ENCODE data around the gene SLC22A23.
A peak's percentile ranks its signal among the peaks of the same experiment; 100 is the strongest.

The SLC22A23 gene

DNA sequence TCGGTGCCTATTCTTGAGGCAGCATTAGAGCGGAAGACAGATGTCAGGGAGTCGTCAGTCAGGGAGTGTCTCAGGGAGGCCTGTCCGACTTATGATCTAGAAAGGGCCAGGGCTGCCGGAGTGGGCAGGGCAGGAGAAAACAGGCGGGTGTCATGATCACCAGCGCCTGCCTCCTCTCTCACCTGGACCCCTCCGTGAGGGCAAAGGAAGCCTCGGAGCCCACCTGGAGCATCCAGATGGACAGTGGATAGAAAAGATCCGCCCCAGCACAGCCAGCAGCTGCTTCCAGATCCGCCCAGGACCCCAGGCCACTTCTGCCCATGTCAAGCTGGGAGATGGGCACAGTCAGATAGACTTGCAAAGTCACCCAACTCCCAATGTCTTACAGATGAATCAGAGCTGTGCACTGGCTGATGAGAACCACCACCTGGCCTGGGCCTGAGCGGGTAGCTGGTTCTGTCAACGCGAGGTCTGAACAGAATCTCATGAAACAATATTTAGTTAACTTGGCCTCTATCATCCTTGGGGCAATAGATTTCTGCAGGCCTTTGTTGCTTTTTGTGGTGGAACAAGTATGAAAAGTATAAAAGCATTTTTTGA is 175.9 kb downstream of the SLC22A23 start:
- DNase-seq: no peak

- DNase-seq: no peak
Observed at GRCh38 chr6:3280091-3280490, 176.8 kb downstream of the SLC22A23 start.

GRCh38 chr6:3278691-3279090 is 178.2 kb downstream of the SLC22A23 start:
- DNase-seq: no peak

DNA sequence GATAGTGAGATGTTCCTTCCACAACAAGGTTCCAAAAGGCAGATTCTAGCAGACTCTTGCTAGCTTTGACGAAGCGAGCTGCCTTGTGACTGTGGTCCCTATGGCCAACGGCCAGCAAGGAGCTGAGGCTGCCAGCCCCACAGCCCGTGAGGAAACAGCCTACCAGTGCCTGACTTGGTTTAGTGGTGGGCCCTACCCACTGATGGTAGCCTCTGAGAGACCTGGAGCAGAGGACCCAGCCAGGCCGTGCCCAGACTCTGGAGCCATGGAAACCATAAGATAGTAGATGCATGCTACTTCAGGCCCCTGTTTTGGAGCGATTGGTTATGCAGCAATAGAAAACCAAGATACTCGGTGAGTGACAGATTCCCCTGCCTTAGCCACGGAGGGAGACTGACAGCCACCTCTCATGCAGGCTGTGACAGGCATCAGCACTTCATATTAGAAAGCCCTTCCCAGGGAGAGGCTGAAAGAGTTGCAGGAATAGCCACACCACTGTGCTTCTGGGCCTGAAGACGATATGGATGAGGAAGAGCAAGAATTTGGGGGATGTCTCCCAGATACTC is 178.9 kb downstream of the SLC22A23 start:
- DNase-seq: no peak

DNA sequence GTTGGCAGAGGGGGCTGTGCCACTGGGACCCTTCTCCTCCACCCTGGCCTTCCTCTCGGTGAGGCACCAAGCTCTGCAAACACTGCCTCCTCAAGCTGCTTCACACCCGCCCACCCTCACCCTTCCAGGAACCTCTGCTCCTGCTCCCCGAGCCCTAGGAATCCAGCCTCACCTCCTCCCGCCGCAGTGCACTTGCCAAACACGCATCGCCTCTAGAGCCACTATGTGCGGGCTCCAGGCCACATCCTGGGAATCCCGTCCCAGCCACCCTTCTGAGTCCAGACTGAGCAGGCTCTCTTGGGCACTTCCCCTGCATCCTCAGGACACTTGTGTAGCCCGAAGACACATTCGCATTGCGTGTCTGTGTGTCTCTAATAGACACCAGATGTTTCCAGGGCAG is 179.6 kb downstream of the SLC22A23 start:
- DNase-seq: no peak

DNA sequence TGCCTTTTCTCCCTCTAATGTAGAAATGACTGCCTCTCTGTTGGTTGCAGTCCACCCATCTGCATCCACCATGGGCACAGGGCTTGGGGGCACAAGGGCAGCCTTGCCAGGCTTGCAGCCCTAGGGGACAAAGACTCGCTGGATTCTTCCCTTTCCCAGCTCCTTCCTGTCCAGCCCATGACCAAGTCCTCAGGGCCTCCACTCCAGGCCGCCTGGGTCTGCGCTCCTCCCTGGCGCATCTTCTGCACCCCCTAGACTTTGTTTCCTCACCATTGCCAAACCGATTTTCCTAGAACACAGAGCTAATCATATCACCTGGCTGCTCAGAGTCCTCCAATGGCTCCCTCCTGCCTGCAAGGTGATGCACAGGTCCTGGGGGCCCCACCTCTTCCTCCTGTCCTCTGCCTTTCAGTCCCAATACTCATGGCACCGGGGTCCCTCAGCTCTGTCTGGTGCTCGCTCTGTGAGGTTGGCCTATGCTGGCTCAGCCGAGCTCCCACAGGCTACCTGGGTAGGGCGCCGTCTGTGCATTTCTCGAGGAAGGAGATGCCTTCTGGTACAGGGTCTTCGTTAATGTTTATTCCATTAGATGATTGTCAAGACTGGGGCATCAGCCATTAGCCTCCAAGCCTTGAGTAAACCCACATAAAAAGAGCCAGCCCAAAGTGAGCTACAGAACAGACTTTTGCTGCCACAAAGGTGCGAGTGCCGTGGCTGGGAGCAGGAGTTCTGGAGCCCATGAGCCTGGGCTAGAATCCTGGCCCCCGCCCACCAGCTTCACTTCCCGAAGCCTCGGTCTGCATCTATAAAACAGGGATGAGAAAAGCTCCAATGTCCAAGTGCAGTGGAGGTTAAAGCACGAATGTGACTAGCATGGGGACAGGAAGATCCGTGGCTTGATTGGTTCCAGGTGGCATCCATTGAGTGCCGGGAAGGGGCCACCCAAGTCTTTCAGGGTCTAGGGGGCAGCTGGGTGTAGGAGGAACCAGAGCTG is 180.4 kb downstream of the SLC22A23 start:
- no peak for DNase-seq

DNA sequence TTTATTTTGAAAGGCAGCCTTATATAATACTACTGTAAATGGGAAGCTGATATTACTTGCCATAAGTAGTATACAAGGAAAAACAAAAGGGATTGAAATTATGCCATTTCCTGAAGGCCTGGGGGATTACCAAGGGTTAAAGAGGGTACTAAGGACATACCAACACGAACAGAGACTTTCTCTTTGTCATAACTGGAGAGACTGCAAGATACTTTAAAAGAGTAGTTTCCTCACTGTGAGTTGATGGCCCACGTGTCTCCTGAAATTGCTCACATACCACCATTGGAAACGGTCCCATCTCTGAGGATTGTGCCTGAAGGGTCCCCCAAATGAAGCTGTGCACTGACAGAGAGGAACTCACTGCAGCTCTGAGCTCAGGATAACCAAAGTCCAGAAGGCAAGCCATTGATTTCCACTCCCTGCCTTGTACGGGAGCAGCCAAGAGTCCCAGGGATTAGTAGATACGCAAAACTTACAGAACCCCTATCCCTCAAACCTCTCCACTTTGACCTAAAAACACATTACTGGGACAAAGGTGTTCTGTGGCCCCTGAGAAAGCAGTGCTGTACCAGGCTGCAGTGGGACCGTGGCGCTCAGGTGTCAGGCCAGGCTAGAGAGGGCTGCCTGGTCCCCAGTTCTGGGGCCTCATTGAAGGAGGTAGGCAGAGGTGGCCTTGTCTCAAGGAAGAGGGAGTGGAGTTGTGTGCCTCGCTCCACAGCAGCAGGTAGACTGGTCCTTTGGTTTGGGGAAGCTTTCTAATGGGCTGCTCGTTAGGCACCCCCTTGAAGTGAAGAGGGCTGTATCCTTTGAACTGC is 182.9 kb downstream of the SLC22A23 start:
- no peak for DNase-seq

GRCh38 chr6:3272911-3273547 is 183.8 kb downstream of the SLC22A23 start:
- DNase-seq: no peak

- no peak for DNase-seq
Observed at GRCh38 chr6:3271756-3272155, 185.1 kb downstream of the SLC22A23 start.

- no peak for DNase-seq
Observed at GRCh38 chr6:3270258-3270657, 186.6 kb downstream of the SLC22A23 start.

- no peak for DNase-seq
Observed at GRCh38 chr6:3269281-3269975, 187.4 kb downstream of the SLC22A23 start.

DNA sequence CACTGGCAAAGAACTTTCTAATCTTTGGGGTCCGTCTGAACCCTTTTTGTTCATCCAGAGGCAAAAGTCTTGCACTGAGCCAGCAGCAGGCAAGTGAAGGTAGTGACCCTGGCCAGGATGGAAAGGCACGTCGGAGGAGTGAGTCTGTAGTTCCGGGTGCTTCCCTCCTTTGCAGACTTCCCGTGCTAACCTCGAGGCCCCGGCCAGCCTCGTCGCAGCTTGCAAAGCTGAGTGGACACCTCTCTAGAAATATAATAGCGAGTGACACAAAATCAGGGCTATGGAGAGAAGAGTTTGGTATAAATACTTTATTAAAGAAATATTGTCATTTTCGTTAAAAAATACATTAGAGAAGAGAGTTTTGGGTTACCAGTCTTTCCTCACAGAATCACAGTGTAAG is 188.2 kb downstream of the SLC22A23 start:
- no peak for DNase-seq

- DNase-seq: peak; percentile 54
Observed at GRCh38 chr6:3267162-3267561, 189.7 kb downstream of the SLC22A23 start.

DNA sequence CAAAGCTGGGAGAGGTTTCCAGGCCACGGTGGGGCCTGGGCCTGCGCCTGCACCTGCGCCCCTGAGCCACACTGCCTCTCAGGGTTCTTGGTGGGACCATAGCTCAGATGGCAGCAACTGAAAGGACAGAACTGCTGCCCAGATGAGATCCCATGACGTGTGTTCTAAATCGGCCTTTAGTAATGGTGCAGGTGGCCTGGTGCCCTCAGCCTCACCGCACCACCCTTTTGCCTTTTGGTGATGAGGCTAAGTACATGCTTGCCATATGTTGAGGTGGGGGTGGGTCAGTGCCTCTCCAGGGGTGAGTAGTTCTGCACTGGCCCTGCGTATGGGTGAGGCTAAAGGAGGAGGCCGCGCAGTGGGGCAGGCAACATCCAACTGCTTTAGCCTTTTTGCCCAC is 190.7 kb downstream of the SLC22A23 start:
- peak; percentile 69 for DNase-seq

DNA sequence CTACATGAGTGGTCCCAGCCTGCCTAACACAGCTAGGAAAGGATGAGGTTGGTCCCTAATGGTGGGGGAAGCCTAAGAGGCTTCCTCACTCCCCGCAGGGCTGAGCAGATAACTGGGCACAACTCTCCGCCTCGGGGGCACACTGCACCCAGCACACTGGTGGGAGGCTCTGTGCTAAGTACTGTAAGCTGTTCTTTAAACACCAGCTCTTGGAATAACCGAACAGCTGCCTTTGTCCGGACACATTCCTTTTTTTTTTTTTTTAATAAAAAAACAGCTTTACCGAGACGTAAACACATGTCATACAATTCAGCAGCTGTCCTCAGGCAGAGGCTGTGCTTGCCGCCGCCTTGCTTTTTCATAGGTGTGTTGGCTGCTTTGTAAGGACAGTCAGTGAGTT is 191.2 kb downstream of the SLC22A23 start:
- DNase-seq: peak; percentile 30

DNA sequence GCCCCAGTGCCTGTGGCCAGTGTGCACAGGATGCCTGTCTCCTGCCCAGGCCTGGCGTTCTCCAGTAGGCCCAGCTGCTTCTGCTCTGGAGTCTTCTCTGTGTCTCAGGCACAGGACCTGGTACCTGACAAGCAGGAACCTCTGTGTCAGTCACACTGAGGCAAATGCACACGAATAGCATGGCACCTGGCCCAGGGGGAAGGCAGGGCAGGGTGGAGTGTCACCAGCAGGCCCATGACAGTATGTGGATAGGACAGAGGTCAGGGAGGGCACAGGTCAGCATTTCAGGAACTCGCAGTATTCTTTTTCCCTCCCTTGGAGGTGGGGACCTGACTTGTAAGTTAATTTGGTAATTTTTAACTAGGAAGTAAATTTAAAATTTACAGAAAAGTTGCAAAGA is 192.5 kb downstream of the SLC22A23 start:
- DNase-seq: no peak

- DNase-seq: no peak
Observed at GRCh38 chr6:3263096-3263495, 193.8 kb downstream of the SLC22A23 start.

DNA sequence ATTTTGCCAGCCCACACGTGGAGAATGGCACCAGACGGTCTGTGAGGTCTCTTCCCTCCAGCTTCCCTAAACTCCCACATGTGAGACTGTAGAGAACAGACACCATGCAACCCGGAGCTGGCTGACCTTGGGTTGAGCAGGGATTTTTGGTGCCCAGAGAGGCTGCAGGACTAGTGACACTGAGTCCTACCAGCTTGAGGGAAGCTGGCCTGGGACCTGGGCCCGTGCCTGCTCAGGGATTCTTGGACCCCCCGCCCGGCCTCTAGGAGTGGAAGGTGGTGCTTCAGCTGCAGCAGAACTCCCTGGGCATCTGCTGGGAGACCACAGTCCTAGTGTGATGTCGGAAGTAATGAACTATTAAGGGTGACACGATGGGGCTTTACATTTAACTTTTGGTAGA is 194.9 kb downstream of the SLC22A23 start:
- no peak for DNase-seq

DNA sequence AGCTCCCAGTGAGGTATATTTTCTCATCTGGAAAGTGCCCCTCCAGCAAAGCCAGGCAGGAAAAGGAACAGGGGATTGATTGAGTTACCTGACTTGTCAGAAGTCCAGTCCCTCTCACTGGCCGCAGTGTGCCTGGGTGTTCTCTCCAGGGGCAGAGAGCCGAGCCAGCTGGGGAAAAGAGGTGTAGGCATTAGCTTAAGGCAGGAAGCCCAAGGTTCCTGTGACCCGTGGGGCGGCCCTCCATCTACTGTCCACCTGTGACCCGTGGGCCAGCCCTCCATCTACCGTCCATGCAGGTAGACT is 195.4 kb downstream of the SLC22A23 start:
- DNase-seq: no peak

DNA sequence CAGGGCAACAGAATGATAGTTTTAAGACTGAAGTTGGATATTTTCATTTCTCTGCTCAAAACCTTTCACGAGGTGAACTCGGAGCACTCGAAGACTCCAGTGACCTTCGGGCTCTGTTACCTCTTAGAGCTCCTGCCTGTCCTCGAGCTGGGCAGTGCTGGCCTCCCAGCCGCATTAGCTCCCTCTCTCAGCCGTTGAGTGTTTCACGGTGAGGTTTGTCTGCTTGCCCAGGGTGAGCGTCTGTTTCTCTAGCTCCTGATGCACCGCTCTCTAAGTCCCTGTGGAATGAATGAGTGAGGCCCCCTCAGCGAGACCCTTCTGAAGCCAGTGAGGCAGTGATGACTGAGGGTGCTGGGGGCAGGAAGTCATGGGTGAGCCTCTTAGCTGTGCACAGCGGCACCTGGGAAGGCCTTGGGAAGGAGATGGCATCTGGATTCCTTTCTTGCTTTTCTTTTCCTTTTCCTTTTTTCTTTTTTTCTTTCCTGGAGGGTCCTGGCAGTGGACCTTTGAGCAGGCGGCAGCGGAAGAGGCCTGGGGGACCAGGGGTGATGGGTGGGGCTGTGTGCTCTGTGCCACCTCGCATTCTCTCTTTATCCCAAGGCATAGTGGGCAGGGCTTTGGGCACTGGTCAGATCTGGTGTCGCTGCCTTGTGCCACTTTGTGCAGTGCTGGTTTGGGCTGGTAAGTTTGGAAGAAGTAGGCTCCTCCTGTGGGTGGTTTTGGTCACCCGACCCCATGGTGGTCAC is 195.9 kb downstream of the SLC22A23 start:
- no peak for DNase-seq

DNA sequence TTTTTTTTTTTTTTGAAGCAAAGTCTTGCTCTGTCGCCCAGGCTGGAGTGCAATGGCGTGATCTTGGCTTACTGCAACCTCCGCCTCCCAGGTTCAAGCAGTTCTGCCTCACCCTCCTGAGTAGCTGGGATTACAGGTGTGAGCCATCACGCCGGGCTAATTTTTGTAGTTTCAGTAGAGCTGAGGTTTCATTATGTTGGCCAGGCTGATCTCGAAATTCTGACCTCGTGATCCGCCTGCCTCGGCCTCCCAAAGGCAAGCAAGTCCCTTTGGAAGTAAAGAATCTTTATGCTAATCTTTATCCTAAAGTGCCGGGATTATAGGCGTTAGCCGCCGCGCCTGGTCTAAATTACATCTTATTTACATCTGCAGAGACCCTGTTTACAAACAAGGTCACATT is 196.6 kb downstream of the SLC22A23 start:
- no peak for DNase-seq
